A549 (cell line): ENCODE measurements around the gene FXYD4. TPM values are rescaled to one million over a fixed set of nuclear protein-coding genes. Genes with fewer than 3 reads are reported as not detected.

Source experiments
- ATAC-seq, 2 experiments: fragments of 200-7000 bp in 1 of 2; fragments of >200 bp in 1 of 2; cut with Nextera tagmentation in 1 of 2; cut with Tn5 transposase in 1 of 2; 3 replicates each; pipeline versions ENCODE4 v1.8.0 to v1.9.1; 2018 to 2020; ENCODE audit warnings: mild to moderate bottlenecking in 1 of 2, moderate library complexity in 1 of 2
- CTCF ChIA-PET: fragments of 300-600 bp; sonication (Branson Sonifier 250); formaldehyde crosslinking; extraction: SDS; loops from one replicate; lab custom pipeline; 2021; ENCODE audit warnings: antibody characterized with exemption, inconsistent platforms; lab: Yijun Ruan, JAX
- POLR2A ChIA-PET: fragments of 350-600 bp; formaldehyde crosslinking; extraction: SDS; loops from one replicate; lab custom pipeline; 2021; ENCODE audit warnings: antibody characterized with exemption, inconsistent platforms; lab: Yijun Ruan, JAX
- DNase-seq, 2 experiments: peaks; one replicate each; pipeline versions ENCODE4 v3.0.0 to v3.0.0-alpha.2; 2011 to 2016; ENCODE audit warnings: low read depth in 1 of 2, low spot score in 1 of 2
- FAIRE-seq: peaks from 2 replicates; lab custom pipeline; 2011; peaks lifted over from hg19 to GRCh38; lab: Jason Lieb, UNC
- H3K27ac ChIP-seq, 2 experiments: fragments of >200 bp; sonication (Bioruptor Twin); formaldehyde crosslinking; 3 replicates each; pipeline ENCODE4 v1.5.1; 2016 to 2017
- H3K4me1 ChIP-seq: fragments of >200 bp; sonication (Bioruptor Twin); formaldehyde crosslinking; 3 replicates; pipeline ENCODE4 v1.6.1; 2016
- H3K4me2 ChIP-seq: fragments of >200 bp; sonication (Bioruptor Twin); formaldehyde crosslinking; 3 replicates; pipeline ENCODE4 v1.6.1; 2016
- H3K4me3 ChIP-seq: fragments of >200 bp; sonication (Bioruptor Twin); formaldehyde crosslinking; 3 replicates; pipeline ENCODE4 v1.5.1; 2016
- H3K9me3 ChIP-seq: fragments of >200 bp; sonication (Bioruptor Twin); formaldehyde crosslinking; 3 replicates; pipeline ENCODE4 v1.6.1; 2016
- ATOH8 ChIP-seq: fragments of 250-450 bp; sonication (Bioruptor Pico); IDR thresholded peaks from 2 replicates; pipeline ENCODE4 v1.5.0; 2020; ENCODE audit warnings: low read depth, mild to moderate bottlenecking, moderate library complexity
- CBX2 ChIP-seq: fragments of 200-600 bp; sonication (generic); IDR thresholded peaks from 2 replicates; pipeline ENCODE4 v1.6.1; 2016; ENCODE audit warnings: low read depth, mild to moderate bottlenecking, borderline replicate concordance
- CHD4 ChIP-seq: fragments of 200-600 bp; sonication (generic); IDR thresholded peaks from 2 replicates; pipeline ENCODE4 v1.6.1; 2016; ENCODE audit warnings: antibody characterized with exemption, mild to moderate bottlenecking, borderline replicate concordance
- EHMT2 ChIP-seq: fragments of 200-600 bp; sonication (generic); IDR thresholded peaks from 2 replicates; pipeline ENCODE4 v1.6.1; 2016; ENCODE audit warnings: antibody characterized with exemption, low read depth, mild to moderate bottlenecking, moderate library complexity
- ELK1 ChIP-seq: fragments of 150-350 bp; IDR thresholded peaks from 2 replicates; pipeline ENCODE4 v1.6.1; 2014; ENCODE audit warnings: low read depth, mild to moderate bottlenecking, low read length
- EP300 ChIP-seq, 2 experiments: fragments of >200 bp; sonication (Bioruptor Twin); formaldehyde crosslinking; IDR thresholded peaks; 2 replicates in 1 of 2; 3 replicates in 1 of 2; pipeline ENCODE4 v1.6.1; 2016 to 2017
- ESRRA ChIP-seq: fragments of 150-350 bp; IDR thresholded peaks from 2 replicates; pipeline ENCODE4 v1.6.1; 2014; ENCODE audit warnings: mild to moderate bottlenecking, low read length, borderline replicate concordance
- FOSB ChIP-seq: fragments of 250-450 bp; sonication (Bioruptor Pico); IDR thresholded peaks from 2 replicates; pipeline ENCODE4 v1.5.0; 2020; ENCODE audit warnings: mild to moderate bottlenecking, moderate library complexity
- HMGXB4 ChIP-seq: fragments of 250-450 bp; sonication (Bioruptor Pico); IDR thresholded peaks from 2 replicates; pipeline ENCODE4 v1.5.0; 2021; ENCODE audit warnings: mild to moderate bottlenecking, moderate library complexity, borderline replicate concordance
- HOXA7 ChIP-seq: fragments of 250-450 bp; sonication (Bioruptor Pico); IDR thresholded peaks from 2 replicates; pipeline ENCODE4 v1.5.0; 2020; ENCODE audit warnings: mild to moderate bottlenecking, moderate library complexity
- HOXB5 ChIP-seq: fragments of 250-450 bp; sonication (Bioruptor Pico); IDR thresholded peaks from 2 replicates; pipeline ENCODE4 v1.5.0; 2020; ENCODE audit warnings: mild to moderate bottlenecking, moderate library complexity
- JUN ChIP-seq, 2 experiments: fragments of >200 bp; sonication (Bioruptor Twin); formaldehyde crosslinking; IDR thresholded peaks; 2 replicates in 1 of 2; 3 replicates in 1 of 2; pipeline ENCODE4 v1.6.1; 2016 to 2017
- JUNB ChIP-seq: fragments of >200 bp; sonication (Bioruptor Twin); formaldehyde crosslinking; IDR thresholded peaks from 2 replicates; pipeline ENCODE4 v1.6.1; 2016
- KDM1A ChIP-seq: fragments of 200-600 bp; sonication (generic); IDR thresholded peaks from 2 replicates; pipeline ENCODE4 v1.6.1; 2016; ENCODE audit warnings: low read depth, mild to moderate bottlenecking
- KDM5A ChIP-seq: fragments of 200-600 bp; sonication (generic); IDR thresholded peaks from 2 replicates; pipeline ENCODE4 v1.6.1; 2016; ENCODE audit warnings: antibody characterized with exemption, mild to moderate bottlenecking
- MYC ChIP-seq: IDR thresholded peaks from 2 replicates; pipeline ENCODE4 v1.6.1; 2012; ENCODE audit warnings: mild to moderate bottlenecking, inconsistent platforms, low read length, improper control_type of control experiment, borderline replicate concordance
- PHF8 ChIP-seq: fragments of 200-600 bp; sonication (generic); IDR thresholded peaks from 2 replicates; pipeline ENCODE4 v1.6.1; 2016; ENCODE audit warnings: low read depth, mild to moderate bottlenecking, antibody characterized with exemption, moderate library complexity, borderline replicate concordance
- RAD21 ChIP-seq, 2 experiments: fragments of >200 bp in 1 of 2; sonication (Bioruptor Twin) in 1 of 2; formaldehyde crosslinking in 1 of 2; IDR thresholded peaks in 1 of 2; conservative IDR thresholded peaks in 1 of 2; 2 replicates in 1 of 2; 3 replicates in 1 of 2; pipeline ENCODE4 v1.6.1; 2012 to 2018; ENCODE audit warnings: inconsistent platforms in 1 of 2
- RARB ChIP-seq: fragments of 250-450 bp; sonication (Bioruptor Pico); IDR thresholded peaks from 2 replicates; pipeline ENCODE4 v1.8.0; 2021; ENCODE audit warnings: mild to moderate bottlenecking, moderate library complexity
- RCOR1 ChIP-seq: fragments of 150-350 bp; IDR thresholded peaks from 2 replicates; pipeline ENCODE4 v1.6.1; 2014; ENCODE audit warnings: antibody characterized with exemption, low read length, low read depth
- RFX5 ChIP-seq: fragments of 450-650 bp; IDR thresholded peaks from 2 replicates; pipeline ENCODE4 v1.7.1; 2014; ENCODE audit warnings: antibody characterized with exemption, mild to moderate bottlenecking, moderate library complexity
- RNF2 ChIP-seq: fragments of 200-600 bp; sonication (generic); IDR thresholded peaks from 2 replicates; pipeline ENCODE4 v1.6.1; 2016; ENCODE audit warnings: low read depth, mild to moderate bottlenecking, antibody characterized with exemption, moderate library complexity, borderline replicate concordance
- SMC3 ChIP-seq: fragments of >200 bp; sonication (Bioruptor Twin); formaldehyde crosslinking; IDR thresholded peaks from 3 replicates; pipeline ENCODE4 v1.6.1; 2018; ENCODE audit warnings: inconsistent platforms
- SREBF2 ChIP-seq: fragments of 450-650 bp; IDR thresholded peaks from 2 replicates; pipeline ENCODE4 v1.6.1; 2014; ENCODE audit warnings: mild to moderate bottlenecking, moderate library complexity
- TFCP2L1 ChIP-seq: fragments of 250-450 bp; sonication (Bioruptor Pico); IDR thresholded peaks from 2 replicates; pipeline ENCODE4 v1.5.0; 2021; ENCODE audit warnings: mild to moderate bottlenecking
- ZC3H11A ChIP-seq: fragments of 450-650 bp; IDR thresholded peaks from 2 replicates; pipeline ENCODE4 v1.6.1; 2014; ENCODE audit warnings: antibody characterized with exemption, mild to moderate bottlenecking
- ZFP36 ChIP-seq: fragments of 450-650 bp; IDR thresholded peaks from 2 replicates; pipeline ENCODE4 v1.6.1; 2014; ENCODE audit warnings: borderline replicate concordance; ENCODE audit not compliant: partially characterized antibody
- ZNF302 ChIP-seq: fragments of 250-450 bp; sonication (Bioruptor Pico); IDR thresholded peaks from 2 replicates; pipeline ENCODE4 v1.9.0; 2021; ENCODE audit warnings: inconsistent platforms, mild to moderate bottlenecking, moderate library complexity
- WGBS: methylation state at CpG from one replicate; pipeline ENCODE4 v1.1.6; 2017; ENCODE audit errors: missing lambda C conversion rate; 5-methylcytosine and 5-hydroxymethylcytosine counted together
- polyA plus RNA-seq, 4 experiments: library from polyadenylated mRNA; depleted of rRNA in 3 of 4; stranded (reverse); fragments of >200 nt; fragmentation: RNase III in 1 of 4; extraction: RNeasy Plus Mini Kit Qiagen cat#74134 plus additional on column Dnase treatment in 1 of 4; gene quantifications; 2 replicates in 3 of 4; 3 replicates in 1 of 4; pipeline ENCODE4 v1.2.3, GENCODE V29; 2011 to 2017
- TF ChIP-seq, protein P1 (sequence below): fragments of 450-650 bp; IDR thresholded peaks from 2 replicates; pipeline ENCODE4 v1.6.1; 2014; ENCODE audit warnings: antibody characterized with exemption
- TF ChIP-seq, protein P2 (sequence below): IDR thresholded peaks from 2 replicates; pipeline ENCODE4 v1.6.1; 2012

Gene FXYD4
- polyA plus RNA-seq, 2 of the 4 experiments (the other 2 are of a cell fraction) = not detected

- POLR2A ChIA-PET = interaction anchor here (1.0 to 1.8 kb wide), 6 partner anchors 9 to 34 kb away, joined by 4 to 32 read pairs (median 4); partner anchors contain the start of gene ZNF487
- peak in 1 of 2 experiments; percentile 21; a peak in 5 of 6 replicates for ATAC-seq
- CTCF ChIA-PET = interaction anchor here (1.2 to 1.7 kb wide), 4 partner anchors 9 to 28 kb away, joined by 4 to 7 read pairs (median 6); partner anchors contain the start of gene ZNF487
- Histone ChIP-seq H3K9me3 (no peaks in the 10 kb centered on the region), H3K4me2 (peak overlapping the region; percentile 87), H3K4me1 (peaks cover 36% of the 10 kb centered on the region), H3K4me3 (peak overlapping the region; percentile 96), H3K27ac (peak overlapping the region; percentile 95)
- WGBS = 3% methylated on average over 20 of the region's 31 CpGs
- peak; percentile 79; the same call in 1 of the 2 replicates for TF ChIP-seq HOXA7 (CRISPR knock-in tag)
- no peak for TF ChIP-seq PHF8
- FAIRE-seq = no peak
- DNase-seq = no peak
Observed at GRCh38 chr10:43408331-43408709, 36.9 kb downstream of the FXYD4 start.

- FAIRE-seq (no peak), ATAC-seq (peak; percentile 78 to 84), DNase-seq (peak; percentile 81 to 97)
- no peaks in the 10 kb centered on the region for H3K9me3 ChIP-seq
- POLR2A ChIA-PET = interaction anchor here (0.7 to 2.6 kb wide), 13 partner anchors 8 to 34 kb away, joined by 3 to 38 read pairs (median 4); partner anchors contain the start of gene ZNF487
- H3K4me1 ChIP-seq = peaks cover 30% of the 10 kb centered on the region
- 1% methylated on average over 23 of the region's 68 CpGs for WGBS
- H3K4me2 ChIP-seq = peak within 1 kb of the TSS; percentile 87
- CTCF ChIA-PET = interaction anchor here (1.4 to 1.6 kb wide), 2 partner anchors 10 to 28 kb away, joined by 4 to 7 read pairs; no protein-coding TSS in a partner anchor
- peak within 1 kb of the TSS; percentile 96 for H3K4me3 ChIP-seq
- H3K27ac ChIP-seq = peak within 1 kb of the TSS; percentile 95
- TF ChIP-seq ZC3H11A (no peak), PHF8 (peak; percentile 79), MYC (peak; percentile 97), JUN (IDR thresholded peaks at IDR 0.05) (peak; percentile 69 to 94; a peak in 4 of 5 replicates), ZNF302 (CRISPR knock-in tag) (no peak), RAD21 (conservative IDR thresholded peaks at IDR 0.05 in 1 of 2, IDR thresholded peaks at IDR 0.05 in 1 of 2) (no peak), CBX2 (no peak), SMC3 (no peak), EP300 (IDR thresholded peaks at IDR 0.05) (no peak; a peak in 1 of 5 replicates), EHMT2 (no peak), KDM1A (no peak), JUNB (no peak), ESRRA (no peak), RCOR1 (no peak), ELK1 (no peak), RARB (CRISPR knock-in tag) (peak; percentile 75; the same call in 1 of the 2 replicates), FOSB (peak; percentile 84; the same call in 1 of the 2 replicates), SREBF2 (no peak), HMGXB4 (peak; percentile 15; the same call in 1 of the 2 replicates), ATOH8 (peak; percentile 87), CHD4 (no peak), RFX5 (no peak), ZFP36 (no peak), TFCP2L1 (CRISPR knock-in tag) (0 out of 2 replicates have a peak, but pooled peaks have one; percentile 48), HOXB5 (CRISPR knock-in tag) (peak; percentile 85), KDM5A (no peak), RNF2 (no peak)
- TF ChIP-seq, protein P1, sequence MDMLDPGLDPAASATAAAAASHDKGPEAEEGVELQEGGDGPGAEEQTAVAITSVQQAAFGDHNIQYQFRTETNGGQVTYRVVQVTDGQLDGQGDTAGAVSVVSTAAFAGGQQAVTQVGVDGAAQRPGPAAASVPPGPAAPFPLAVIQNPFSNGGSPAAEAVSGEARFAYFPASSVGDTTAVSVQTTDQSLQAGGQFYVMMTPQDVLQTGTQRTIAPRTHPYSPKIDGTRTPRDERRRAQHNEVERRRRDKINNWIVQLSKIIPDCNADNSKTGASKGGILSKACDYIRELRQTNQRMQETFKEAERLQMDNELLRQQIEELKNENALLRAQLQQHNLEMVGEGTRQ = 0 out of 2 replicates have a peak, but pooled peaks have one; percentile 19
- TF ChIP-seq, protein P2, sequence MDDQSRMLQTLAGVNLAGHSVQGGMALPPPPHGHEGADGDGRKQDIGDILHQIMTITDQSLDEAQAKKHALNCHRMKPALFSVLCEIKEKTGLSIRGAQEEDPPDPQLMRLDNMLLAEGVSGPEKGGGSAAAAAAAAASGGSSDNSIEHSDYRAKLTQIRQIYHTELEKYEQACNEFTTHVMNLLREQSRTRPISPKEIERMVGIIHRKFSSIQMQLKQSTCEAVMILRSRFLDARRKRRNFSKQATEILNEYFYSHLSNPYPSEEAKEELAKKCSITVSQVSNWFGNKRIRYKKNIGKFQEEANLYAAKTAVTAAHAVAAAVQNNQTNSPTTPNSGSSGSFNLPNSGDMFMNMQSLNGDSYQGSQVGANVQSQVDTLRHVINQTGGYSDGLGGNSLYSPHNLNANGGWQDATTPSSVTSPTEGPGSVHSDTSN = no peak
Observed at GRCh38 chr10:43408710-43409384, 37.4 kb downstream of the FXYD4 start, which contains the start of gene HNRNPF. Gene HNRNPF, minus strand, starts transcription at chr10:43409186. Its CDS starts 21,302 bp downstream, at chr10:43387884.
